NCI-H128 (cell line): Measurements from ENCODE around the gene ERO1A.

Experiments used
- DNase-seq: peaks from one replicate; lab custom pipeline; 2025; ENCODE audit not compliant: unreplicated experiment; lab: John Stamatoyannopoulos, UW

ERO1A gene

GRCh38 chr14:52700701-52701172 lies 5.4 kb upstream of the ERO1A start:
- no peak for DNase-seq

DNA sequence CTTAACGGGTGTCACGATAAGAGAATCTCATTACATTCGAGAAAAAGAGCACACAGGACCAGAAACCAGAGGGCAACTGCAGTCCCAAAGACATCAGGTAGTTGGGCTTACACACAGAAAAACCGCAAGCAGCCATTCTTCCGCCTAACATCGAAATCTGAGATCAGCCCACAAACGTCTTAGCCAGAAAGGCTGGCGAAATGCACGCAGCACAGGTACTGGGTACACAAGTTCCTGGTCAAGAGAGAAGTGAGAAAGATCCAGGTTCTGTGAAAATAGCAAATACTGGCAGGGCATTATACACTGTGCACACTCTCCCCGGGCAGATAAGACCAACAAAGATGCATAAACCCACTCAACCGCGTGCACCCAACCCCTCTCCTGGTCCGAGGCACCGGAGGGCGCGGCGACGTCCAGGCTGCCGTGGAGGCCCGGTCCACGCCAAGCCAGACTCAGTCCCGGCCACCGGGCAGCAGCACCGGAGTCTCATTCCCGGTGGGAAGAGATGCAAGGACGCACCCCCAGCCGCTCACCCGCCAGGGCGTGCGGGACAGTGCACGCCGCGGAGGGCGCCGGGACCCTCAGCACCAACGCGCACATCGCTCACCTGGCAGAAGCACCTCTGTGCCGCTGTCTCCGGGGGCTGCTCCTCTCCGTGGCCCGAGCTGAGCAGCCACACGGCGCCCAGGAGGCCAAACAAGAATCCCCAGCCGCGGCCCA lies 437 bp downstream of the ERO1A start:
- DNase-seq, result peak; percentile 33

DNA sequence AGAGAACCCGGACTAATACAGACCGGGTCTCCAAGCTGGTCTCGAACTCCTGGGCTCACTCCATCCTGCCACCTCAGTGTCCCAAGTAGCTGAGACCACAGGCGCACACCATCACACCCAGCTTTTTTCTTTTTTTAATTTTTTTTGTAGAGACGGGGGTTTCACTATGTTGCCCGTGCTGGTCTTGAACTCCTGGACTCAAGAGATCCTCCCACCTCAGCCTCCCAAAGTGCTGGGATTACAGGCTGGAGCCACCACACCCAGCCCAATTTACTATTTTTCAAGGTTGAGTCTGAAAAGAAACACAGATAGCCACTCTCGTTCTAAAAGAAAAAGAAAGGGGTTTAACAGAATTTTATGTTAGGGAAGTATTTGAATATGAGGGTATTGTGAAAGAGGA lies 1.8 kb downstream of the ERO1A start:
- no peak for DNase-seq

GRCh38 chr14:52693036-52693435 lies 2.3 kb downstream of the ERO1A start:
- no peak for DNase-seq

DNA sequence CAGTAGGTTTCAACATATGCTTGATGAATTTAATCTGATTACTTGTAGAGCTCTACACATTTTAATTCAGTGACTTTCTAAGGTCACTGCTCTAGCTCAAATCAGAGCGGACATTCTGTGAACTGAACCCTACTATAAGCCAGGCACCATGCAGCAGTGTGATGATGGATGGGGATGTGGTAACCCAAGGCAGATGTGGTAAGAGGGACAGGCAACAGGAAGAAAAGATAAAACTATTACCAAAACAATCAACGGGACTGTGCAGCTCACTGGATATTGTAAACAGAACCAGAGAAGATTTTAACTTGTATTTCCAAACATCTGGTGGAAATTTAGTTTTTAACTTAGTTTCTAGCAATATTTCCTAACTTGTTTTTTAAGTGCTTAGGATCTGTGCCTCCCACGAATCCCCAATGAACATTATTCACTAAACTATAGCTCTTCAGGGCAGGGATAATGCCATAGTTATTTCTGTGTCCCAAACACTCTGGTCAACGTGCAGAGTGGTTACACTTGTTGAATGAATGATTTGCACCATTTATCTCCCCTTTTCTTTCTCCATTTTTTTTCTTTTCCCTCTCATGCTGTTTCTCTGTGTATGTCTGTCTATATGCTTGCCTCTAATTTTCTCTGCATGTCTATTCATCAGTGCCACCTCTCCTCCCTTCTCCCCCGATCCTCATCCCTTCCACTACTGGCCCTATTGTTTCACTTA lies 3.0 kb downstream of the ERO1A start:
- DNase-seq, result no peak

- no peak for DNase-seq
Measured at GRCh38 chr14:52690983-52691760, 4.2 kb downstream of the ERO1A start.

GRCh38 chr14:52686176-52686575 lies 9.2 kb downstream of the ERO1A start:
- no peak for DNase-seq

- no peak for DNase-seq
Measured at GRCh38 chr14:52683985-52684520, 11.3 kb downstream of the ERO1A start.

DNA sequence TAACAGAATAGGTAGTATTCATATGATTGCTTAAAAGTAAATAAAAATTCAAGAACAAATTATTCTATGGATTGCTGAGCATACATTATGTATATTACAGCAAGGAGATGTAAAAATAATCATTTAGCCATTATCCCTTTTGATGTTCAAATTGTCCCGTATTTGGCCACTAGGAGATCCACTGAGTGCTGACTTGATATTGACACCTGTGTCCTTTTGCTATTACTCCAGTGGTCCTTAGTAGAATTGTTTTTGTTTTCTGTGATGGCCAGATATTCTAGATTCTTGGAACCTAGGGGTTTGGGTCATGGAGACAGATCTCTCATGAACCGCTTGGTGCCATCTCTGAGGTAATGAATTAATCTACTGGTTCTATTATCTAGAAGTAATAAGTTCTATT lies 16.8 kb downstream of the ERO1A start:
- DNase-seq, result no peak

DNA sequence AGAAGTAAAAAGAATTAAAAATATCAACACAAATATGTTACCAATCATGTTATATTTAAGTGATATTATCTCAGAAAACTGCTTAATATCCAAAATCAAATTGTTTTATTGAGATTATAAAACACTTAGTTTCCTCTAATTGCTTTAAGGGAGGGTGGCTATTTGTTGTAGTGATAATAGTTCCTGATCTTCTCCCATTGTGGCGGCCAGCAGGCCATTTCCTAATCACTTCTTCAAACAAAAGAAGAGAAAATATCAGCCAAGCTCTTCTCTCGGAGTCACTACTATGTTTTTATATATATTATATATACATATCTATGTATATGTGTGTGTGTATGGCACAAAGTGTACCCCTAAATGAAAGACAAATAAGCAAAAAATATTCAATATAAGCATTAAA lies 31.5 kb downstream of the ERO1A start:
- DNase-seq, result no peak

- DNase-seq, result no peak
Measured at GRCh38 chr14:52661314-52661713, 34.0 kb downstream of the ERO1A start.

GRCh38 chr14:52660832-52661231 lies 34.5 kb downstream of the ERO1A start:
- DNase-seq, result no peak

DNA sequence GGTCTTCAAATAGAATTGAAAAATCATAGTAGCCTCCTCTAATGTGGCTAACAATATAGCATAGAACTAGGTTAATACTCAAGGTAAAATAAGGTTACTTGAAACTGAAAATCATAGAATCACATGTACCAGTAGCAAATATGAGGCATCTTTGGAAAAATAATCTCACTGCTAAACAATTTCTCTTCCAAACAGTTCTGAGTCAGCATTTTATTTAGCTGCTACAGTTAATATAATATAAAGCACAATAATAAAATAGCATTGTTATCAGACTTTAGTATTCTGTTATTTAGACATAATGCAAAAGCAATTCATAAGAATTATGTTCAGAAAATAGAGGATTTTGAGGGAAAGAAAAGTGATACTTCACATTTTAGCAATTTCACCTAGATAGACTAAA lies 35.0 kb downstream of the ERO1A start:
- no peak for DNase-seq

GRCh38 chr14:52656905-52657304 lies 38.5 kb downstream of the ERO1A start:
- DNase-seq, result no peak

DNA sequence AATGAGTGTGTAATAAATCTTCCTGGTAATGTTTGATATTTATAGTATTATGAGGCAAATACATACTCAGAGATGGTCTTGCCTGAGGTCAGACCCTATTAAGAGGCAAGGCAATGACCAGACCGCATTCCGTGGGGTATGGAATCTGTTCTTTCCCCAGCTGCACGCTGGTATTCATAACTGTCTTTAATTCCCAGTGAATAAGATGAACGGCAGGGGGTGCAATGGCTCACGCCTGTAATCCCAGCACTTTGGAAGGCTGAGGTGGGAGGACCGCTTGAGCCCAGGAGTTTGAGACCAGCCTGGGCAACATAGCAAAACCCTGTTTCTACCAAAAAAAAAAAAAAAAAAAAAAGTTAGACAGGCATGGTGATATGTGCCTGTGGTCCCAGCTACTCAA lies 44.6 kb downstream of the ERO1A start:
- no peak for DNase-seq

DNA sequence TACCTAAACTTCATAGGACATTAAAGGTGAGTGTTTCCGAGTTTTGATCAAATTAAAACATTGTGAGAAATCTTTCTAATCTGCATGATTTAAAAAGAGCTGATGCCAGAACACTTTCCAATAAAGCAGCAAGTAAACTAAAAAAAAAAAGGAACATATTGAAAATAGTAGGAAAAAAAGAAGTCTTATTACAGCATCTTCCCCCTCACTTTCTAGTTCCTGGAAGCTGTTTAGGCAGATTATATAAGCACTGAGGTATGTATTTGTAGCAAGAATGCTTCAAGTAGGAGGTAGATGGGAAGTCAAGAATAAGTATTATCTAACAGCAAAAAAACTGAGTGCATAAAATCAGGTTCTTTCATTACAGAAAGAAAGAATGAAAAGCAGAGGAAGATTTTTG lies 45.8 kb downstream of the ERO1A start:
- no peak for DNase-seq

GRCh38 chr14:52641745-52642144 lies 53.6 kb downstream of the ERO1A start:
- DNase-seq, result no peak

DNA sequence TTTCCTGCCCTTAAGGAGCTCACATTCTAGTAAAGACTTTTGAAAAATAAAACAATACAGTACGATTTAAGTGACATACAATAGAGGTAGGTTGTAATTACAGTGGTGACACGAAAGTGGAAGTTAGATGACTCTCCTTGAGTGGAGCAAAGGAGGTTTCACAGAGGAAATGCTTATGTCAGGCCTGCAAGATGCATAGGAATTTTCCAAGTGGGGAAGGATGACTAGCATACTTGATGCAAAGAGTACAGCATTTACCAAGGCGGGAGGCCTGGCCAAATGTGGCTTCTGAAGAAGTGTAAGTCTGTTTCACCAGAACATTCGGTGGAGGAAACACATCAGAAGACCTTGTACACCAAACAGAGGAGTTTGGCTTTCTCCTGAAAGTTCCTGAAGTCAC lies 55.2 kb downstream of the ERO1A start:
- DNase-seq, result no peak

DNA sequence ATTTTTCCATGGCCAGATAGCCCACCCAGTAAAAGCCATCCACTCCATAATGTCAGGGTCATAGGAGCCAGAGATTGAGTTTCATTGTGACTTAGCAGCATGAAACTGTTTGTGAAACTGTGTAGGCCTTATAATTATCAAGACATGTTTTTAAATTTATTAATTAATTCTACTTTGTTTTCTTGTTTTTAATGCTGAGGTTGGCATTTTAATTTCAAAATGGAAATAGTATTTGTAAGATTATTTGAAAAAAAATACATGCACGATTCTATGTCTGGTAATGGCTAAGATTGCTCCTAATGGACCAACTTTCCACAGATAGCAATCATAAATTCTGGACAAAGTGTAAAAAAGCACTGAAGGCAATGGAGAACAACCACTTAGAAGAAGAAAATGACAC lies 75.7 kb downstream of the ERO1A start:
- no peak for DNase-seq

DNA sequence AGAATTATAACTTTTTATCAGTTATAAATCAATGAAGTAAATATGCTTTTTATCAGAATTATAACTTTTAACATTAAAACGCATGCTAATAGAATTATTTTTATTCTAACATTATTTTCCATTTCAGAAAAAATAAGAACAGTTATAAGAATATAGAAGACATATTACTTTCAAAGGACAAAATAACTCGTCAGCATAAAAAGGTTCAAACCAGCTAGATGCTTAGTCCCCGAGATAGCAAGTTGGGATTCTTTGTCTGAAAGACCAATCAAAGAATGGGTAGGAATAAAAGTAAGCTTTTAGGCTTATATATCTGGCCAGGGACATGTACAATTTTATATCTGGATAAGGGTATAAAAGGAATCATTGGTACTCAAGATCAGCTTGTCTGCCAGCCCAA lies 76.8 kb downstream of the ERO1A start:
- no peak for DNase-seq

DNA sequence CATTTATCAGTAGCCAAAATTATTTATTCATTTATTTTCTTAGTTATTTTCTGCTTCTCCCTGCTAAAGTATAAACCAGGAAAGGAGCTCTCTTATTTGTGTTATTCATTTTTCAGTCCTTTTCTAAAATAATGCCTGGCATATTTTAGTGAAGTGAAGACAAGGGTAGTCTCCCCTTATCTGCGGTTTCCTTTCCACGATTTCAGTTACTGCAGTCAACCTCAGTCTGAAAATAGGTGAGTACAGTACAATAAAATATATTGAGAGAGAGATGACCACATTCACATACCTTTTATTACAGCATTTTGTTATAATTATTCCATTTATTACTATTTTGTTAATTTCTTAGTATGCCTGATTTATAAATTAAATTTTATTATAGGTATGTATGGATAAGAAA lies 85.2 kb downstream of the ERO1A start:
- DNase-seq, result no peak
